Psoas muscle (tissue), 8 donors: ENCODE data around the gene LMO4. TPM values are rescaled to one million over a fixed set of nuclear protein-coding genes. Genes with fewer than 3 reads are reported as not detected.

Experiments used
- ATAC-seq, 4 donors: fragments of 200-7000 bp; cut with Tn5 transposase; one replicate each; pipeline ENCODE4 v1.9.1; 2020; ENCODE audit warnings: moderate library complexity in 3 of 4, mild to moderate bottlenecking in 2 of 4
- DNase-seq, 2 donors: peaks; one replicate each; pipeline ENCODE4 v3.0.0-alpha.2; 2020
- H3K27ac ChIP-seq: fragments of 200-600 bp; one replicate; pipeline ENCODE4 v1.8.0; 2022
- H3K27me3 ChIP-seq, 3 donors: fragments of 200-600 bp in 1 of 3; one replicate each; pipeline versions ENCODE4 v1.6.1 to v1.8.0; 2013 to 2022; ENCODE audit warnings: low read length in 2 of 3, mild to moderate bottlenecking in 2 of 3, moderate library complexity in 1 of 3; ENCODE audit not compliant: insufficient read depth in 3 of 3
- H3K36me3 ChIP-seq, 2 donors: fragments of 200-600 bp in 1 of 2; one replicate each; pipeline versions ENCODE4 v1.6.1 to v1.8.0; 2013 to 2022; ENCODE audit warnings: low read depth in 1 of 2, mild to moderate bottlenecking in 1 of 2, moderate library complexity in 1 of 2; ENCODE audit not compliant: insufficient read depth in 1 of 2
- H3K4me1 ChIP-seq: fragments of 200-600 bp; one replicate; pipeline ENCODE4 v1.8.0; 2022
- H3K4me3 ChIP-seq: fragments of 200-600 bp; one replicate; pipeline ENCODE4 v1.8.0; 2022; ENCODE audit warnings: mild to moderate bottlenecking
- H3K9me3 ChIP-seq: fragments of 200-600 bp; one replicate; pipeline ENCODE4 v1.8.0; 2022
- WGBS, 3 donors: extraction: QIAGEN DNeasy Blood & Tissue Kit; methylation state at CpG; one replicate each; pipeline versions ENCODE4 v1.1.6 to v1.1.7; 2013; 5-methylcytosine and 5-hydroxymethylcytosine counted together
- intact Hi-C, 2 donors: fragments of 100-400 bp; cut with DNase I; formaldehyde crosslinking; loops; one replicate each; pipeline versions ENCODE4 v1.11.0 to v1.14.2; 2022
- polyA plus RNA-seq, 3 donors: library from polyadenylated mRNA; stranded (reverse); fragments of 200-250 nt; gene quantifications; one replicate each; pipeline ENCODE4 v1.2.3, GENCODE V29; 2013
- total RNA-seq, 4 donors: library from RNA; stranded (reverse); fragmentation: NEBNext Ultra II Directional in 2 of 4; extraction: Animal tissue kit (Norgen Biotek cat#: 25700) in 2 of 4; gene quantifications; one replicate each; pipeline versions ENCODE4 v1.2.1 to v1.2.4, GENCODE V29; 2021 to 2023
- TF ChIP-seq, protein P1 (sequence below): fragments of 200-600 bp; IDR thresholded peaks from one replicate; pipeline ENCODE4 v1.8.0; 2022; ENCODE audit warnings: antibody characterized with exemption
- donor health status: healthy with polysubstance abuse.
- donor health status: DM: no; HTN: no; CAD: no; lungs with moderate emphysema.
- donor health status: Bipolar disorder and iron deficiency.
- donor health status: healthy.
- donor health status: DM: yes; HTN: yes; CAD: no.
- donor health status: DM: no; HTN: no; CAD: no.
- donor health status: DM: no; HTN: no; CAD: no.
- donor health status: DM: yes; HTN: yes; CAD: no.

The LMO4 gene
- total and polyA plus RNA-seq, 7 donors = 19.8 to 75.9 (median 30.8) TPM

DNA sequence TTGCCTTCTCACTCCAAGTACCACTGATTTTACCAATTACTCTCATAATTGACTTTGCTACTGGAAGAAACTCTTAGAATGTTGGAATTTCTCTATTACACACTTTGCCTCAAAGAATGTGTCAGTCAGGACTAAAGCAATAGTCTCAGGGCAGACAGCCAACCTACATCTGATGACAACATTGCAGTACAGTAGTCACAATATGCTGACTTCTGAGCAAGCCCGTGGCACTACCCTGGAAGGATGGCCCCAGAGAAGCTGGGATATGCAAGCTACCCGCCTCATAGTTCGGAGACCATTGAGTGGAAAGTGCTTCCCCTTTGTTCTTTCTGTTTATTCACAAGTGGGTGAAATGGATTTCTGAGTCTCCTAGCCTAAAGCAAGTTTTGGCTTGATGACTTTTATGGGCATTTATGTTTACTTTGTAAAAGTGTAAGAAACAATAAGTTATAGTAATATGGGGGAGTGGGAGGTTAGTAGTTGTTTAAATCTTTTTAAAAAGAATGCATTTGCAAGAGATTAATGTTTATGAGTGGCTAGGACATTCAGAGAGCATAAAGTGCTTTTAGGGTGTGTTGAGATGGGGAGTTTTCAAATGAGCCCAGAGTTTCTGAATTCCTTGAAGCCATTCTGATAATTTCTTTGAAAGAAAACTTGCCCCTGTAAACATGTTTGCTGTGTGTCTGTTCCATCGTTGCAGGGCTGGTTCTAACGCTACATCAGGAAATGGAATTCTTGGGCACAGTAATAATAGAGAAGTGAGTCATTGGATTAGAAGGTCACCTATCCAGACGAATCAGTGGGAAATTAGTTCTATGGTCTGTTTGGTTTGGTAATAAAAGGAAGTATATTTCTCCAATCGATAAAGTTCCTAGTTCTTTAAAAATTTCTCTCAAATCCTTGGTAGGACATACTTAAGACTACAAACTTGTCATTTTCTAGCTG, 63.8 kb downstream of the LMO4 start:
- no peak for ATAC-seq
- Histone ChIP-seq H3K27ac (no peak overlapping the region), H3K9me3 (no peaks in the 10 kb centered on the region), H3K27me3 (no peaks in the 10 kb centered on the region), H3K36me3 (no peaks in the 10 kb centered on the region), H3K4me3 (no peak overlapping the region), H3K4me1 (peaks cover 3% of the 10 kb centered on the region)
- intact Hi-C loops = no loop called here
- 65 to 70% (median 66%) methylated on average over 7 of the region's 7 CpGs for WGBS, 3 donors
- no peak for DNase-seq
- TF ChIP-seq, protein P1, sequence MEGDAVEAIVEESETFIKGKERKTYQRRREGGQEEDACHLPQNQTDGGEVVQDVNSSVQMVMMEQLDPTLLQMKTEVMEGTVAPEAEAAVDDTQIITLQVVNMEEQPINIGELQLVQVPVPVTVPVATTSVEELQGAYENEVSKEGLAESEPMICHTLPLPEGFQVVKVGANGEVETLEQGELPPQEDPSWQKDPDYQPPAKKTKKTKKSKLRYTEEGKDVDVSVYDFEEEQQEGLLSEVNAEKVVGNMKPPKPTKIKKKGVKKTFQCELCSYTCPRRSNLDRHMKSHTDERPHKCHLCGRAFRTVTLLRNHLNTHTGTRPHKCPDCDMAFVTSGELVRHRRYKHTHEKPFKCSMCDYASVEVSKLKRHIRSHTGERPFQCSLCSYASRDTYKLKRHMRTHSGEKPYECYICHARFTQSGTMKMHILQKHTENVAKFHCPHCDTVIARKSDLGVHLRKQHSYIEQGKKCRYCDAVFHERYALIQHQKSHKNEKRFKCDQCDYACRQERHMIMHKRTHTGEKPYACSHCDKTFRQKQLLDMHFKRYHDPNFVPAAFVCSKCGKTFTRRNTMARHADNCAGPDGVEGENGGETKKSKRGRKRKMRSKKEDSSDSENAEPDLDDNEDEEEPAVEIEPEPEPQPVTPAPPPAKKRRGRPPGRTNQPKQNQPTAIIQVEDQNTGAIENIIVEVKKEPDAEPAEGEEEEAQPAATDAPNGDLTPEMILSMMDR = no peak

DNA sequence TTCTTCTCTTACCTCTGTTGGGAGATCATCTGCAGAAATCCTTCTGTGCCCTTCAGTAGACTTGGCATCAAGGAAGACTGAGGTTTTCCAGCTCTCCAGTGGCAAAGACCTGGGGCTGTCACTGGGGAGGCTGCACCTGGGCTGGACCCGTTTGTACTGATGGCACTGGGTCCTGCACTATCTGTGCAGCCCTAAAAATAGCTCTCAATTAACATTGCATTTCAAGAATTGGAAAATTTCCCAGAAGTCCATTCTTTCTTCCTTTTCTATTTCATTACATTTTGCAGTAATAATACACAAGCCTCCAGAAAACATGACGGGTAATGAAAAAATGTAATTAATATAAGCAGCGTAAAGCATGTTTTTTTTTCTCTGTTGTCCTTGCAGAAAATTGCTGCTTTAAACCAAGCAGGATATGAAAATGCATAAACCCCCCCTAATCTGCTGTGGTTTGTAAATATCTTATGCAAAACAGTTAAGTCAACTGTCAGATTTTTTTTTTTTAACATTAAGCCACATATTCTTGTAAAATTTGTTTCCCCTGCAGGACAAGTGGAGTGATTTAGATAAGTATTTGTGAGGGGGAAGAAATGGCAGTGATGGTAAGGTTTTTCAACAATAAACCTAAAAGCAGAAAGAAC, 64.9 kb downstream of the LMO4 start:
- no peak overlapping the region for H3K27ac ChIP-seq
- DNase-seq (no peak), ATAC-seq (no peak)
- H3K4me1 ChIP-seq = peaks cover 3% of the 10 kb centered on the region
- H3K36me3 ChIP-seq = no peaks in the 10 kb centered on the region
- no peaks in the 10 kb centered on the region for H3K27me3 ChIP-seq
- no peak overlapping the region for H3K4me3 ChIP-seq
- TF ChIP-seq, protein P1 = no peak
- H3K9me3 ChIP-seq = no peaks in the 10 kb centered on the region
- 57 to 62% (median 61%) methylated on average over 3 of the region's 3 CpGs for WGBS, 3 donors
- intact Hi-C loops = no loop called here

DNA sequence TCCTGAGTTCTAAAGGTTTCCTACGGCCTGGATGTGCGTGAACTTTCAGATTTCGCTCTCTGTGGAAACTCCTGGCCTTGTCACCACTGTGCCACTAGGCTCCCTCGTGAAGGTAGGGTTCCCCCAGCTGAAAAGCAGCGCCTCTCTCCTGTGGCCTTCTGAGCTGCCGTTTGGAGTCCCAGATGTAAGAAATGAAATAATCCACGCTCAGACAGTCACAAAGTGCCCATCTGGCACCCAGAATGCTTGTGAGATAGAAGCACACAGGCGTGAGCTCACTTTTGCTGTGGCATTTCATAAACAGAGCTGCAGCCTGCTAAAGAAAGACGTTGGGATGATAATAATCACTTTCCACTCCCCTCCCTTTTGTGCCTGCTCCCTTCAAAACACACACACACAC, 65.8 kb downstream of the LMO4 start:
- ATAC-seq = no peak
- H3K4me3 ChIP-seq = no peak overlapping the region
- H3K27me3 ChIP-seq = no peaks in the 10 kb centered on the region
- no peak overlapping the region for H3K27ac ChIP-seq
- H3K36me3 ChIP-seq = no peaks in the 10 kb centered on the region
- no peak for DNase-seq
- WGBS, 3 donors = 77 to 83% (median 77%) methylated on average over 9 of the region's 9 CpGs
- TF ChIP-seq, protein P1 = no peak
- H3K4me1 ChIP-seq = peaks cover 3% of the 10 kb centered on the region
- intact Hi-C loops = no loop called here
- no peaks in the 10 kb centered on the region for H3K9me3 ChIP-seq

DNA sequence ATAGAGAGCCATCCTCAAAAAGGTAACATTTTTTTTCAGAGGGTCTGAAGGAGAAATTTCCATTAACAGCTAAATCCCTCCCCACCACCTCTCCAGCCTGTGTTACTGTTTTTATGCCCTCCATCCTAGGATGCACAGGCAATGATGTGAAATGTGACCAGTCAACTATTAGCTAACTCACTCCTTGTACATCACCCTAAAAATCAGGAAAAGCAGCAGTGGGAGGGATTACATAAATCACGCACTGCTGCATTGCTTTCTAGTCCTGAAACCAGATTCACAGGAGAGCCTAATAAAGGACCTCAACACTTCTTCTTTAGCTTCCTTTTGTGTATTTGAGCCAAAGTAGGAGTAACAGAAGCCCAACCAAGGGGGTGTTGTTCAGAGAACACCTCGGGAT, 66.3 kb downstream of the LMO4 start:
- Histone ChIP-seq H3K36me3 (no peaks in the 10 kb centered on the region), H3K9me3 (no peaks in the 10 kb centered on the region), H3K4me3 (no peak overlapping the region), H3K27me3 (no peaks in the 10 kb centered on the region), H3K4me1 (peaks cover 3% of the 10 kb centered on the region), H3K27ac (no peak overlapping the region)
- TF ChIP-seq, protein P1 = no peak
- ATAC-seq (no peak), DNase-seq (no peak)
- intact Hi-C loops = no loop called here
- WGBS, 3 donors = 81 to 85% (median 84%) methylated on average over 2 of the region's 2 CpGs
